H54 (cell line): ENCODE results near the gene PDE5A.
"Not testable (repeated sequence)": the region's sequence is repeated elsewhere in the genome, so short reads cannot be mapped to it uniquely, and the experiment has no call there.

Experiments used
- DNase-seq: peaks from one replicate; pipeline ENCODE4 v3.0.0; 2011; ENCODE audit warnings: low spot score, mixed read lengths; ENCODE audit not compliant: insufficient read length
- FAIRE-seq: peaks from 3 replicates; lab custom pipeline; 2011; peaks lifted over from hg19 to GRCh38; lab: Jason Lieb, UNC
- POLR2A ChIP-seq: IDR thresholded peaks from 2 replicates; pipeline ENCODE4 v1.6.1; 2011; ENCODE audit warnings: low read depth, mild to moderate bottlenecking, low read length

PDE5A gene

GRCh38 chr4:119628281-119629141 lies at the start of gene PDE5A:
PDE5A (minus strand) TSS chr4:119628804; CDS start chr4:119628671, 133 bp downstream.
- DNase-seq: peak; percentile 50
- TF ChIP-seq POLR2A: no peak
- FAIRE-seq: no peak

- DNase-seq (no peak), FAIRE-seq (no peak)
- TF ChIP-seq POLR2A: no peak
Measured at GRCh38 chr4:119676101-119676500, 47.5 kb upstream of the PDE5A start.

GRCh38 chr4:119675391-119675790 lies 46.8 kb upstream of the PDE5A start:
- DNase-seq (no peak), FAIRE-seq (no peak)
- TF ChIP-seq POLR2A: no peak

DNA sequence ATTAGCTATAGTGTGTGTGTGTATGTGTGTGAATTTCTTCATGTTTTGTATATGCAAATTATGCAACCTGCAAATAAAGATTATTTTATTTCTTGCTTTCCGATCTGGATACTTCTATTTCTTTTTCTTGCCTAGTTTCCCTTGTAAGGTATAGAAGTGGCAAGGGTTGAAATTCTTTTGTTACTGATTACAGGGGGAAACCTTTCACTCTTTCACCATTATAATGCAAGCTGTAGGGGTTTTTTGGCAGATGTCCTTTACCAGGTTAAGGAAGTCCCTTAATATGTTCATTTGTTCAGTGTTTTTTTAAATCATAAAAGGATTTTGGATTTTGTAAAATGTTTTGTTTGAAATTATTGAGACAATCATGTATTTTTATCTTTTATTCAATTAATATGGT lies 44.3 kb upstream of the PDE5A start:
- FAIRE-seq (no peak), DNase-seq (no peak)
- TF ChIP-seq POLR2A: no peak

DNA sequence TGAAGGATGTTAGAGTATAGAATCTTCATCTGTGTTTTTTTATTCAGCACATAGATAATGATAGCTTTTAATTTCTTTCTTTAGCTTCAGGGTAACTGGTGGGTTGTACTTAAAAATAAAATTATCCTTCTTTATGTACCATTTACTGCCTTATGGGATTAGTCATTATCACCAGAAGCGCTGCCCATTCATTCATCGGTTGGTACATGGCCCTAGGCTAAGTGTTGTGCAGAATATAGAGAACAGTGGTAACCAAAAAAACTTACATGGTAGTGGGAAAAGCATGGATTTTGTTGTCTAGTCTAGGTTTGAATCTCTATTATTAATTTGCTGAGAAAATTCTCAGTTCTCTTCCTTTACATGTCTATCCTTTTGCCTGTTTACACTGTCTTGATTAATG lies 43.5 kb upstream of the PDE5A start:
- FAIRE-seq: no peak
- no peak for TF ChIP-seq POLR2A
- DNase-seq: no peak

GRCh38 chr4:119671205-119671604 lies 42.6 kb upstream of the PDE5A start:
- TF ChIP-seq POLR2A: no peak
- FAIRE-seq (no peak), DNase-seq (no peak)

- FAIRE-seq (no peak), DNase-seq (no peak)
- TF ChIP-seq POLR2A: no peak
Measured at GRCh38 chr4:119667802-119668201, 39.2 kb upstream of the PDE5A start.

- no peak for DNase-seq
- TF ChIP-seq POLR2A: no peak
- FAIRE-seq: no peak
Measured at GRCh38 chr4:119666653-119667091, 38.1 kb upstream of the PDE5A start.

GRCh38 chr4:119665752-119666151 lies 37.1 kb upstream of the PDE5A start:
- no peak for TF ChIP-seq POLR2A
- no peak for FAIRE-seq
- DNase-seq: no peak

- DNase-seq (no peak), FAIRE-seq (peak; percentile 15)
- no peak for TF ChIP-seq POLR2A
Measured at GRCh38 chr4:119664168-119664907, 35.7 kb upstream of the PDE5A start.

- no peak for DNase-seq
- TF ChIP-seq POLR2A: no peak
- no peak for FAIRE-seq
Measured at GRCh38 chr4:119663160-119663788, 34.7 kb upstream of the PDE5A start.

DNA sequence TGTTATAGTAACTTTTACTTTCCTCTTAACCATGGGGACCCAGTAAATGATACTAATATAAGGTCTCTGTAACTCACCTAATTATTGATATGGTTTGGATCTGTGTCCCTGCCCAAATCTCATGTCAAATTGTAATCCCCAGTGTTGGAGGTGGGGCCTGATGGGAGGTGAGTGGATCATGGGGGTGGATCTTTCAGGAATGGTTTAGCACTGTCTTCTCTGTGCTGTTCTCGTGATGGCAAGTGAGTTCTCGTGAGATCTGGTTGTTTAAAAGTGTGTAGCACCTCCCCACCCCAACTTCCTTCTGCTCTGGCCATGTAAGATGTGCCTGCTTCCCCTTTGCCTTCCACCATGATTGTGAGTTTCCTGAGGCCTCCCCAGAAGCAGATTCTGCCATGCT lies 34.0 kb upstream of the PDE5A start:
- FAIRE-seq, DNase-seq: not testable (repeated sequence)

DNA sequence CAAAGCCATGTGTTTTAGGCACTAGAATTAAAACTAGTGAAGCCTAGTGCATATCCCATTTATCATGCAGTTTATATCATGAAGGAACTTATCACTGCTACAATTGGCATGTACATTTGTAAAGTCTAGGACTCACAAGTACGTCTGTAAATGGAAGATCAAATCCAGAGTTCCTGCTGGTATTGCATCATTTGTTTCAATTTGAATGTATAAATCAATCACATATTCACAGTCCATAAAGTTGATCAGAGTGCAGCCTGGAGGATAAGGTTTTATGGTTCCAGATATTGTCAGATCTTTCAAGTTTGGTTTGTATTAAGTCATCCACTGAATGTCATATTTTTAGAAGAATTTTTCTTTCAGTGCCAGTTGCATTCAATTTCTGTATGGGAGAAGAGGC lies 32.6 kb upstream of the PDE5A start:
- no peak for DNase-seq
- FAIRE-seq: no peak
- TF ChIP-seq POLR2A: no peak

- FAIRE-seq (no peak), DNase-seq (no peak)
- TF ChIP-seq POLR2A: no peak
Measured at GRCh38 chr4:119659576-119659975, 31.0 kb upstream of the PDE5A start.
